Mucosa of stomach (tissue), 1 donor: Measurements from ENCODE around the gene RAB5IF.
"Not testable (repeated sequence)": the region's sequence is repeated elsewhere in the genome, so short reads cannot be mapped to it uniquely, and the experiment has no call there.

ENCODE experiments used
- H3K27me3 ChIP-seq: one replicate; pipeline ENCODE4 v1.7.0; 2013; ENCODE audit warnings: mild to moderate bottlenecking, low read length; ENCODE audit not compliant: control insufficient read depth, insufficient read depth
- H3K36me3 ChIP-seq: one replicate; pipeline ENCODE4 v1.7.0; 2013; ENCODE audit warnings: low read length; ENCODE audit not compliant: control insufficient read depth, insufficient read depth
- H3K4me1 ChIP-seq: one replicate; pipeline ENCODE4 v1.7.0; 2013; ENCODE audit warnings: mild to moderate bottlenecking, low read length; ENCODE audit not compliant: control insufficient read depth, insufficient read depth
- H3K4me3 ChIP-seq: one replicate; pipeline ENCODE4 v1.7.0; 2013; ENCODE audit warnings: low read length
- H3K9ac ChIP-seq: one replicate; pipeline ENCODE4 v1.7.0; 2013; ENCODE audit warnings: mild to moderate bottlenecking, low read length, moderate library complexity
- H3K9me3 ChIP-seq: one replicate; pipeline ENCODE4 v1.7.0; 2013; ENCODE audit warnings: mild to moderate bottlenecking, low read length, moderate library complexity; ENCODE audit not compliant: control insufficient read depth
- donor health status: Pancreatic carcinoma.

Gene RAB5IF

GRCh38 chr20:36593347-36593929, 12.1 kb upstream of the RAB5IF start:
- Histone ChIP-seq H3K36me3 (no peaks in the 10 kb centered on the region), H3K4me3 (no peak overlapping the region), H3K4me1 (no peaks in the 10 kb centered on the region), H3K9ac (no peak overlapping the region), H3K27me3 (no peaks in the 10 kb centered on the region), H3K9me3 (no peaks in the 10 kb centered on the region)

- Histone ChIP-seq H3K9me3 (no peaks in the 10 kb centered on the region), H3K36me3 (no peaks in the 10 kb centered on the region), H3K27me3 (no peaks in the 10 kb centered on the region), H3K4me3 (no peak overlapping the region), H3K4me1 (peaks cover 2% of the 10 kb centered on the region), H3K9ac (no peak overlapping the region)
These were observed 5.7 kb upstream of the RAB5IF start for GRCh38 chr20:36599912-36600345.

- no peaks in the 10 kb centered on the region for H3K36me3 ChIP-seq
- H3K4me3 ChIP-seq, result no peak overlapping the region
- peaks cover 7% of the 10 kb centered on the region for H3K4me1 ChIP-seq
- no peaks in the 10 kb centered on the region for H3K9me3 ChIP-seq
- no peak overlapping the region for H3K9ac ChIP-seq
- H3K27me3 ChIP-seq, result no peaks in the 10 kb centered on the region
These were observed 4.0 kb upstream of the RAB5IF start for GRCh38 chr20:36601540-36601939.

GRCh38 chr20:36604952-36605398, 604 bp upstream of the RAB5IF start:
- Histone ChIP-seq H3K27me3 (no peaks in the 10 kb centered on the region), H3K9ac (peak overlapping the region; percentile 73)

GRCh38 chr20:36606158-36607066, 833 bp downstream of the RAB5IF start:
- Histone ChIP-seq H3K4me1 (peaks cover 24% of the 10 kb centered on the region), H3K9ac (peak overlapping the region; percentile 87), H3K4me3 (peak overlapping the region; percentile 85), H3K36me3 (no peaks in the 10 kb centered on the region), H3K9me3 (no peaks in the 10 kb centered on the region), H3K27me3 (no peaks in the 10 kb centered on the region)

More at GRCh38 chr20:36604952-36605398, 604 bp upstream of the RAB5IF start:
- Histone ChIP-seq H3K36me3 (no peaks in the 10 kb centered on the region), H3K4me3 (peak overlapping the region; percentile 5), H3K9me3 (no peaks in the 10 kb centered on the region), H3K4me1 (peaks cover 24% of the 10 kb centered on the region)

- H3K4me1 ChIP-seq, result peaks cover 24% of the 10 kb centered on the region
- H3K27me3 ChIP-seq, result no peaks in the 10 kb centered on the region
- H3K36me3 ChIP-seq, result no peaks in the 10 kb centered on the region
- H3K4me3 ChIP-seq, result no peak overlapping the region
- H3K9ac ChIP-seq, result peak overlapping the region; percentile 87
- no peaks in the 10 kb centered on the region for H3K9me3 ChIP-seq
These were observed 2.2 kb downstream of the RAB5IF start for GRCh38 chr20:36607586-36608387.

- not testable (repeated sequence) for H3K27me3 ChIP-seq, H3K9ac ChIP-seq, H3K36me3 ChIP-seq, H3K9me3 ChIP-seq, H3K4me3 ChIP-seq
- peaks cover 29% of the 10 kb centered on the region for H3K4me1 ChIP-seq
These were observed 2.8 kb downstream of the RAB5IF start for GRCh38 chr20:36608388-36608728.

GRCh38 chr20:36611625-36612024, 6.0 kb downstream of the RAB5IF start:
- Histone ChIP-seq H3K27me3 (no peaks in the 10 kb centered on the region), H3K36me3 (no peaks in the 10 kb centered on the region), H3K4me1 (peaks cover 34% of the 10 kb centered on the region), H3K9me3 (no peaks in the 10 kb centered on the region), H3K4me3 (no peak overlapping the region), H3K9ac (no peak overlapping the region)

- peaks cover 18% of the 10 kb centered on the region for H3K4me1 ChIP-seq
- H3K9ac ChIP-seq, result peak overlapping the region; percentile 24
- no peaks in the 10 kb centered on the region for H3K27me3 ChIP-seq
- no peaks in the 10 kb centered on the region for H3K36me3 ChIP-seq
- H3K9me3 ChIP-seq, result no peaks in the 10 kb centered on the region
- no peak overlapping the region for H3K4me3 ChIP-seq
These were observed 8.4 kb downstream of the RAB5IF start for GRCh38 chr20:36613974-36614373.

- Histone ChIP-seq H3K9ac (no peak overlapping the region), H3K36me3 (no peaks in the 10 kb centered on the region), H3K9me3 (no peaks in the 10 kb centered on the region), H3K27me3 (no peaks in the 10 kb centered on the region), H3K4me3 (no peak overlapping the region), H3K4me1 (peaks cover 18% of the 10 kb centered on the region)
These were observed 9.4 kb downstream of the RAB5IF start for GRCh38 chr20:36614781-36615557.

- Histone ChIP-seq H3K4me3 (no peak overlapping the region), H3K9me3 (no peaks in the 10 kb centered on the region), H3K4me1 (peaks cover 12% of the 10 kb centered on the region), H3K36me3 (no peaks in the 10 kb centered on the region), H3K27me3 (no peaks in the 10 kb centered on the region), H3K9ac (no peak overlapping the region)
These were observed 15.3 kb downstream of the RAB5IF start for GRCh38 chr20:36620917-36621316.
